ENCODE data around the gene TLE6.

GRCh38 chr19:2962018-2962670, 15.2 kb upstream of the TLE6 start:
- TF ChIP-seq, protein P1, sequence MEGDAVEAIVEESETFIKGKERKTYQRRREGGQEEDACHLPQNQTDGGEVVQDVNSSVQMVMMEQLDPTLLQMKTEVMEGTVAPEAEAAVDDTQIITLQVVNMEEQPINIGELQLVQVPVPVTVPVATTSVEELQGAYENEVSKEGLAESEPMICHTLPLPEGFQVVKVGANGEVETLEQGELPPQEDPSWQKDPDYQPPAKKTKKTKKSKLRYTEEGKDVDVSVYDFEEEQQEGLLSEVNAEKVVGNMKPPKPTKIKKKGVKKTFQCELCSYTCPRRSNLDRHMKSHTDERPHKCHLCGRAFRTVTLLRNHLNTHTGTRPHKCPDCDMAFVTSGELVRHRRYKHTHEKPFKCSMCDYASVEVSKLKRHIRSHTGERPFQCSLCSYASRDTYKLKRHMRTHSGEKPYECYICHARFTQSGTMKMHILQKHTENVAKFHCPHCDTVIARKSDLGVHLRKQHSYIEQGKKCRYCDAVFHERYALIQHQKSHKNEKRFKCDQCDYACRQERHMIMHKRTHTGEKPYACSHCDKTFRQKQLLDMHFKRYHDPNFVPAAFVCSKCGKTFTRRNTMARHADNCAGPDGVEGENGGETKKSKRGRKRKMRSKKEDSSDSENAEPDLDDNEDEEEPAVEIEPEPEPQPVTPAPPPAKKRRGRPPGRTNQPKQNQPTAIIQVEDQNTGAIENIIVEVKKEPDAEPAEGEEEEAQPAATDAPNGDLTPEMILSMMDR (conservative IDR thresholded peaks at IDR 0.05; ENCODE audit: low read length) = peak; percentile 82
- no peak for TF ChIP-seq EZH2phosphoT487 (IDR thresholded peaks at IDR 0.05; ENCODE audit: borderline replicate concordance)
